Adrenal gland (tissue), 5 donors: ENCODE measurements around the gene MICU1.

Source experiments
- CTCF ChIP-seq, 6 experiments: fragments of 450-650 bp in 4 of 6; fragments of 200-600 bp in 2 of 6; sonication (generic) in 1 of 6; IDR thresholded peaks; 1 replicate in 5 of 6; 2 replicates in 1 of 6; pipeline versions ENCODE4 v1.5.1 to v1.8.0; 2016 to 2021; ENCODE audit warnings: antibody characterized with exemption in 6 of 6, mild to moderate bottlenecking in 2 of 6, moderate library complexity in 1 of 6
- POLR2A ChIP-seq, 2 donors: fragments of 450-650 bp; IDR thresholded peaks; one replicate each; pipeline ENCODE4 v1.6.1; 2017; ENCODE audit warnings: antibody characterized with exemption in 2 of 2, mild to moderate bottlenecking in 2 of 2, moderate library complexity in 1 of 2
- donor health status: DM: no; HTN: no; CAD: no.

GRCh38 chr10:72508033-72508432 is 117.8 kb downstream of the MICU1 start:
- no peak for TF ChIP-seq POLR2A (IDR thresholded peaks at IDR 0.05)
- TF ChIP-seq CTCF (IDR thresholded peaks at IDR 0.05), result no peak
